ENCODE measurements around the gene TEX2.

- TF ChIP-seq EZH2 (IDR thresholded peaks at IDR 0.05; ENCODE audit: borderline replicate concordance), result no peak
- TF ChIP-seq CTCF (IDR thresholded peaks at IDR 0.05; ENCODE audit: poor library complexity), result peak; percentile 18
Observed at GRCh38 chr17:64216338-64217248, 46.5 kb downstream of the TEX2 start.
